OCI-LY1 (cell line): Measurements from ENCODE around the gene EFR3B.

ENCODE experiments used
- H2AFZ ChIP-seq: fragments of 200-600 bp; sonication (generic), shearing (Covaris generic); 2 replicates; pipeline ENCODE4 v1.6.0; 2014; ENCODE audit warnings: antibody characterized with exemption, mild to moderate bottlenecking, low read length
- H3F3A ChIP-seq: fragments of 200-600 bp; sonication (generic), shearing (Covaris generic); 2 replicates; pipeline ENCODE4 v1.6.0; 2014; ENCODE audit warnings: mild to moderate bottlenecking, antibody characterized with exemption, low read length, moderate library complexity; ENCODE audit not compliant: insufficient read depth
- H3K27ac ChIP-seq: fragments of 200-600 bp; sonication (generic); 2 replicates; pipeline ENCODE4 v1.5.1; 2014; ENCODE audit warnings: low read length, mixed run types, mild to moderate bottlenecking, low read depth; ENCODE audit not compliant: poor library complexity, severe bottlenecking
- H3K27me3 ChIP-seq: fragments of 200-600 bp; sonication (generic); 2 replicates; pipeline ENCODE4 v1.6.0; 2014; ENCODE audit warnings: antibody characterized with exemption, mild to moderate bottlenecking, low read length, moderate library complexity; ENCODE audit not compliant: insufficient read depth
- H3K36me3 ChIP-seq: fragments of 200-600 bp; sonication (generic); 2 replicates; pipeline ENCODE4 v1.6.1; 2014; ENCODE audit warnings: mild to moderate bottlenecking, antibody characterized with exemption, low read length, moderate library complexity, mixed read lengths; ENCODE audit not compliant: insufficient read depth
- H3K4me1 ChIP-seq: fragments of 200-600 bp; sonication (generic); 2 replicates; pipeline ENCODE4 v1.5.1; 2014; ENCODE audit warnings: mild to moderate bottlenecking, low read length, moderate library complexity; ENCODE audit not compliant: insufficient read depth, severe bottlenecking
- H3K4me2 ChIP-seq: fragments of 200-600 bp; sonication (generic), shearing (Covaris generic); 2 replicates; pipeline ENCODE4 v1.6.1; 2014; ENCODE audit warnings: low read length
- H3K4me3 ChIP-seq: fragments of 200-600 bp; sonication (generic); 2 replicates; pipeline ENCODE4 v1.5.1; 2014; ENCODE audit warnings: low read length, low read depth, mild to moderate bottlenecking, mixed read lengths; ENCODE audit not compliant: poor library complexity, severe bottlenecking
- H3K79me2 ChIP-seq: fragments of 200-600 bp; shearing (Covaris generic); 2 replicates; pipeline ENCODE4 v1.6.1; 2016; ENCODE audit warnings: mixed run types, low read length, mixed read lengths; ENCODE audit not compliant: insufficient read depth
- H3K9ac ChIP-seq: fragments of 200-600 bp; sonication (generic), shearing (Covaris generic); 2 replicates; pipeline ENCODE4 v1.6.1; 2014; ENCODE audit warnings: mild to moderate bottlenecking, low read length, mixed read lengths
- H3K9me2 ChIP-seq: fragments of 200-600 bp; sonication (generic), shearing (Covaris generic); 2 replicates; pipeline ENCODE4 v1.6.1; 2014; ENCODE audit warnings: low read depth, mild to moderate bottlenecking, low read length, mixed read lengths
- H3K9me3 ChIP-seq: fragments of 200-600 bp; shearing (Covaris generic); 2 replicates; pipeline ENCODE4 v1.6.1; 2014; ENCODE audit warnings: low read length, mixed read lengths
- H4K20me1 ChIP-seq: fragments of 200-600 bp; sonication (generic), shearing (Covaris generic); 2 replicates; pipeline ENCODE4 v1.6.0; 2016; ENCODE audit warnings: mild to moderate bottlenecking, low read length; ENCODE audit not compliant: insufficient read depth
- EZH2 ChIP-seq: fragments of 200-600 bp; sonication (generic), shearing (Covaris generic); IDR thresholded peaks from 2 replicates; pipeline ENCODE4 v1.8.0; 2017; ENCODE audit warnings: borderline replicate concordance, mixed run types, mild to moderate bottlenecking, antibody characterized with exemption, low read length, moderate library complexity, mixed read lengths
- TF ChIP-seq, protein P1 (sequence below): fragments of 200-600 bp; sonication (generic), shearing (Covaris generic); IDR thresholded peaks from 2 replicates; pipeline ENCODE4 v1.5.1; 2017; ENCODE audit warnings: mild to moderate bottlenecking, antibody characterized with exemption, low read length, moderate library complexity, mixed read lengths

The EFR3B gene

DNA sequence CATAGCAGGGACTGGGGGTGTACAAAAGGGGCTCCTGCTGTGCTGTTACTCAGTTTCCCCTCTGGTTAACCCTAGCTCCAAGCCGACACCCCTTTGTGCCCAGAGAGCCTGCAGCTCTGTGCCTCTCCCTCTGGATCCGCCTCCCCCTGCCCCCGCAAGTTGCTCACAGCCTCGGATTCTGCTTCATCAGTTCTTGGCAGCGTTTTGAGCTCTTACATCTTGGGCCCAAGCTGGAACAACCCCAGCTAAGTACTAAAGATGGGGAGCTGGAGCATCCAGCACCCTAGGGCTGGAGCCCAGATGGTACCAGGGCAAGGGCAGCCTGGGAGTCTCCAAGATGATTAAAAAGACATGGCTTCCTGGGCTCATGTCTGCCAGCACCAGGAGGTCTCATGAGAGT, 85.8 kb downstream of the EFR3B start:
- Histone ChIP-seq H3K27ac (no peak overlapping the region), H3K4me2 (no peak overlapping the region), H3K9ac (no peak overlapping the region), H3K9me2 (no peaks in the 10 kb centered on the region), H3K79me2 (no peaks in the 10 kb centered on the region), H3K27me3 (no peaks in the 10 kb centered on the region), H3K4me3 (no peak overlapping the region), H2AFZ (no peak overlapping the region), H3K36me3 (no peaks in the 10 kb centered on the region), H3K9me3 (no peaks in the 10 kb centered on the region), H4K20me1 (no peaks in the 10 kb centered on the region), H3F3A (no peaks in the 10 kb centered on the region), H3K4me1 (peaks cover 3% of the 10 kb centered on the region)
- TF ChIP-seq, protein P1, sequence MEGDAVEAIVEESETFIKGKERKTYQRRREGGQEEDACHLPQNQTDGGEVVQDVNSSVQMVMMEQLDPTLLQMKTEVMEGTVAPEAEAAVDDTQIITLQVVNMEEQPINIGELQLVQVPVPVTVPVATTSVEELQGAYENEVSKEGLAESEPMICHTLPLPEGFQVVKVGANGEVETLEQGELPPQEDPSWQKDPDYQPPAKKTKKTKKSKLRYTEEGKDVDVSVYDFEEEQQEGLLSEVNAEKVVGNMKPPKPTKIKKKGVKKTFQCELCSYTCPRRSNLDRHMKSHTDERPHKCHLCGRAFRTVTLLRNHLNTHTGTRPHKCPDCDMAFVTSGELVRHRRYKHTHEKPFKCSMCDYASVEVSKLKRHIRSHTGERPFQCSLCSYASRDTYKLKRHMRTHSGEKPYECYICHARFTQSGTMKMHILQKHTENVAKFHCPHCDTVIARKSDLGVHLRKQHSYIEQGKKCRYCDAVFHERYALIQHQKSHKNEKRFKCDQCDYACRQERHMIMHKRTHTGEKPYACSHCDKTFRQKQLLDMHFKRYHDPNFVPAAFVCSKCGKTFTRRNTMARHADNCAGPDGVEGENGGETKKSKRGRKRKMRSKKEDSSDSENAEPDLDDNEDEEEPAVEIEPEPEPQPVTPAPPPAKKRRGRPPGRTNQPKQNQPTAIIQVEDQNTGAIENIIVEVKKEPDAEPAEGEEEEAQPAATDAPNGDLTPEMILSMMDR = no peak
- TF ChIP-seq EZH2 = no peak

DNA sequence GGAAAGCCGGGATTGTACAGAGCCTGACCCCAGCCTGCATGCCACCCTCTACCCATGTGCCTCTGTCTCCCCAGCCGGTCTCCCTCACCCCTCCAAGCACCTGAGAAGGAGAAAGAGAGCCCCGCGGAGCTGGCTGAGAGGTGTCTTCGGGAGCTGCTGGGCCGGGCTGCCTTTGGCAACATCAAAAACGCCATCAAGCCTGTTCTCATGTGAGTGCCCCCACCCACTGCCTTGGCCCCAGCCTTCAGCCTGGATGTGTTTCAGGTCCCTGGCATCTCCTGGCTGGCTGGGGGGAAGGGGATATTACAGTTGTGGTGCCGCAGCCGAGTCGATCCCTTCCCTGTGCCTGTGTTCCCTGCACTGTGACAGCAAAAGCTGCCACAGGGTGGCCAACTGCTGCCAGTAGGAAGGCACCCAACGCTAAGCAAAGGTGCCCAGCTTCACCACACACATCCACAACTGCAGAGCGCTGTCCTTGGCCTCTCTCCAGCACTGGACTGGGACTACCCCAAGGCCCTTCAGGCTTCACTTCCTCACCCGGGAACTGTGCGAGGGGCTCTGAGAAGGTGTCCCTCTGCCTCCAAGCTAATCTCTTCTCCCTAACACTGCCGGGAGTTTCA, 88.1 kb downstream of the EFR3B start:
- H3K4me1 ChIP-seq = peaks cover 3% of the 10 kb centered on the region
- H4K20me1 ChIP-seq = no peaks in the 10 kb centered on the region
- no peak overlapping the region for H3K4me2 ChIP-seq
- no peak overlapping the region for H3K27ac ChIP-seq
- TF ChIP-seq, protein P1 = peak; percentile 13; the same call in 1 of the 2 replicates
- TF ChIP-seq EZH2 = no peak
- H3K9me3 ChIP-seq = no peaks in the 10 kb centered on the region
- no peaks in the 10 kb centered on the region for H3K9me2 ChIP-seq
- H3K27me3 ChIP-seq = peaks cover 11% of the 10 kb centered on the region; the same call in 1 of the 2 replicates
- no peaks in the 10 kb centered on the region for H3K36me3 ChIP-seq
- no peaks in the 10 kb centered on the region for H3K79me2 ChIP-seq
- H2AFZ ChIP-seq = no peak overlapping the region
- H3F3A ChIP-seq = no peaks in the 10 kb centered on the region
- no peak overlapping the region for H3K4me3 ChIP-seq
- no peak overlapping the region for H3K9ac ChIP-seq

DNA sequence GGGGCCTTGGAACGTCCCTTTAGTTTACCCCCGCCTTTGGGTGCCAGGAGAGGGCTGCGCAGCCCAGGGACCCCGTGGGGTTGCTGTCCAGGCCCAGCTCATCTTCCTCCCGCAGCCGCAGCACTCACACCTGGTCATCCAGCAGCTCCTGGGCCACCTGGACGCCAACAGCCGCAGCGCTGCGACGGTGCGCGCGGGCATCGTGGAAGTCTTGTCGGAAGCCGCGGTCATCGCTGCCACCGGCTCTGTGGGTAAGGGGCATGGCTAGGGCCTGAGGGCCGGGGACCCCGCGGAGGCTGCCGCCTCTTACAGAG, 89.3 kb downstream of the EFR3B start:
- Histone ChIP-seq H3K4me1 (peaks cover 3% of the 10 kb centered on the region), H3K79me2 (no peaks in the 10 kb centered on the region), H3K27ac (no peak overlapping the region), H3F3A (no peaks in the 10 kb centered on the region), H3K9me3 (no peaks in the 10 kb centered on the region), H2AFZ (no peak overlapping the region), H3K9ac (no peak overlapping the region), H3K4me2 (no peak overlapping the region), H3K36me3 (no peaks in the 10 kb centered on the region), H3K4me3 (no peak overlapping the region), H4K20me1 (no peaks in the 10 kb centered on the region), H3K27me3 (peaks cover 18% of the 10 kb centered on the region), H3K9me2 (no peaks in the 10 kb centered on the region)
- TF ChIP-seq EZH2 = no peak
- TF ChIP-seq, protein P1 = no peak
